ENCODE measurements around the gene SLC44A1. TPM values are rescaled to one million over a fixed set of nuclear protein-coding genes. Genes with fewer than 3 reads are reported as not detected.
A peak's percentile ranks its signal among the peaks of the same experiment; 100 is the strongest.

The SLC44A1 gene
- total RNA-seq, 1 donor from 2014 or later: 48.7 TPM

- H3K9me3 Mint-ChIP-seq (ENCODE audit: low read depth): no peaks in the 10 kb centered on the region
- H3K27me3 Mint-ChIP-seq: no peaks in the 10 kb centered on the region
- peaks cover 15% of the 10 kb centered on the region for H3K36me3 Mint-ChIP-seq (ENCODE audit: insufficient read depth)
- H3K4me1 Mint-ChIP-seq (ENCODE audit: low read depth): peaks cover 25% of the 10 kb centered on the region
- no peak for DNase-seq (ENCODE audit: low spot score, unreplicated experiment)
- no peak for TF ChIP-seq CTCF (IDR thresholded peaks at IDR 0.05; ENCODE audit: unreplicated experiment)
- peak overlapping the region; percentile 58 for H3K27ac Mint-ChIP-seq
- no peak overlapping the region for H3K4me3 Mint-ChIP-seq (ENCODE audit: low read depth)
Measured at GRCh38 chr9:105296445-105296844, 52.0 kb downstream of the SLC44A1 start.

GRCh38 chr9:105296877-105297287, 52.4 kb downstream of the SLC44A1 start:
- no peak for TF ChIP-seq CTCF (IDR thresholded peaks at IDR 0.05; ENCODE audit: unreplicated experiment)
- DNase-seq (ENCODE audit: low spot score, unreplicated experiment): no peak

GRCh38 chr9:105297442-105298075, 53.1 kb downstream of the SLC44A1 start:
- TF ChIP-seq CTCF (IDR thresholded peaks at IDR 0.05; ENCODE audit: unreplicated experiment): no peak
- H3K4me1 Mint-ChIP-seq (ENCODE audit: low read depth): peaks cover 22% of the 10 kb centered on the region
- H3K36me3 Mint-ChIP-seq (ENCODE audit: insufficient read depth): peaks cover 15% of the 10 kb centered on the region
- H3K4me3 Mint-ChIP-seq (ENCODE audit: low read depth): no peak overlapping the region
- peak overlapping the region; percentile 82 for H3K27ac Mint-ChIP-seq
- no peak for DNase-seq (ENCODE audit: low spot score, unreplicated experiment)
- H3K9me3 Mint-ChIP-seq (ENCODE audit: low read depth): no peaks in the 10 kb centered on the region
- H3K27me3 Mint-ChIP-seq: no peaks in the 10 kb centered on the region

More at GRCh38 chr9:105296877-105297287, 52.4 kb downstream of the SLC44A1 start:
- H3K36me3 Mint-ChIP-seq (ENCODE audit: insufficient read depth): peaks cover 15% of the 10 kb centered on the region
- H3K27me3 Mint-ChIP-seq: no peaks in the 10 kb centered on the region
- no peaks in the 10 kb centered on the region for H3K9me3 Mint-ChIP-seq (ENCODE audit: low read depth)
- peak overlapping the region; percentile 82 for H3K27ac Mint-ChIP-seq
- H3K4me1 Mint-ChIP-seq (ENCODE audit: low read depth): peaks cover 23% of the 10 kb centered on the region
- H3K4me3 Mint-ChIP-seq (ENCODE audit: low read depth): no peak overlapping the region

- H3K4me1 Mint-ChIP-seq (ENCODE audit: low read depth): peaks cover 22% of the 10 kb centered on the region
- H3K27me3 Mint-ChIP-seq: no peaks in the 10 kb centered on the region
- H3K4me3 Mint-ChIP-seq (ENCODE audit: low read depth): no peak overlapping the region
- H3K9me3 Mint-ChIP-seq (ENCODE audit: low read depth): no peaks in the 10 kb centered on the region
- H3K36me3 Mint-ChIP-seq (ENCODE audit: insufficient read depth): peaks cover 24% of the 10 kb centered on the region
- TF ChIP-seq CTCF (IDR thresholded peaks at IDR 0.05; ENCODE audit: unreplicated experiment): no peak
- H3K27ac Mint-ChIP-seq: peak overlapping the region; percentile 54
- DNase-seq (ENCODE audit: low spot score, unreplicated experiment): no peak
Measured at GRCh38 chr9:105299190-105299854, 54.9 kb downstream of the SLC44A1 start.

GRCh38 chr9:105302728-105303127, 58.3 kb downstream of the SLC44A1 start:
- peaks cover 19% of the 10 kb centered on the region for H3K36me3 Mint-ChIP-seq (ENCODE audit: insufficient read depth)
- no peaks in the 10 kb centered on the region for H3K27me3 Mint-ChIP-seq
- no peak overlapping the region for H3K27ac Mint-ChIP-seq
- no peaks in the 10 kb centered on the region for H3K9me3 Mint-ChIP-seq (ENCODE audit: low read depth)
- TF ChIP-seq CTCF (IDR thresholded peaks at IDR 0.05; ENCODE audit: unreplicated experiment): no peak
- peaks cover 21% of the 10 kb centered on the region for H3K4me1 Mint-ChIP-seq (ENCODE audit: low read depth)
- DNase-seq (ENCODE audit: low spot score, unreplicated experiment): no peak
- H3K4me3 Mint-ChIP-seq (ENCODE audit: low read depth): no peak overlapping the region
